Measurements from ENCODE around the gene GRIN2A.

Gene GRIN2A

GRCh38 chr16:10165643-10166042 is 16.6 kb downstream of the GRIN2A start:
- no peak overlapping the region for H3K27ac ChIP-seq
- no peaks in the 10 kb centered on the region for H3K36me3 ChIP-seq (ENCODE audit: insufficient read depth, low read length)
- TF ChIP-seq POLR2AphosphoS5 (IDR thresholded peaks at IDR 0.05; ENCODE audit: borderline replicate concordance, low read depth, low read length) (no peak), EZH2 (IDR thresholded peaks at IDR 0.05) (no peak), FOXP2 (optimal IDR thresholded peaks at IDR 0.05; ENCODE audit: control extremely low read depth, extremely low read length, insufficient read depth) (no peak)
- H3K9me3 ChIP-seq (ENCODE audit: low read depth, low read length): no peaks in the 10 kb centered on the region
- no peak for DNase-seq (ENCODE audit: low read depth, low spot score)
- no peak overlapping the region for H3K9ac ChIP-seq (ENCODE audit: insufficient read length)
- H3K4me3 ChIP-seq: no peak overlapping the region

- Histone ChIP-seq H3K36me3 (ENCODE audit: insufficient read depth, low read length) (no peaks in the 10 kb centered on the region), H3K27ac (no peak overlapping the region), H3K4me3 (no peak overlapping the region), H3K9me3 (ENCODE audit: low read depth, low read length) (no peaks in the 10 kb centered on the region), H3K9ac (ENCODE audit: insufficient read length) (no peak overlapping the region)
- TF ChIP-seq POLR2AphosphoS5 (IDR thresholded peaks at IDR 0.05; ENCODE audit: borderline replicate concordance, low read depth, low read length): no peak
- no peak for TF ChIP-seq EZH2 (IDR thresholded peaks at IDR 0.05)
- TF ChIP-seq FOXP2 (optimal IDR thresholded peaks at IDR 0.05; ENCODE audit: control extremely low read depth, extremely low read length, insufficient read depth): no peak
- DNase-seq (ENCODE audit: low read depth, low spot score): no peak
Observed at GRCh38 chr16:10162981-10163380, 19.2 kb downstream of the GRIN2A start.

GRCh38 chr16:10156099-10156498 is 26.1 kb downstream of the GRIN2A start:
- DNase-seq (ENCODE audit: low read depth, low spot score): no peak
- no peaks in the 10 kb centered on the region for H3K9me3 ChIP-seq (ENCODE audit: low read depth, low read length)
- H3K9ac ChIP-seq (ENCODE audit: insufficient read length): no peak overlapping the region
- no peak overlapping the region for H3K27ac ChIP-seq
- TF ChIP-seq EZH2 (IDR thresholded peaks at IDR 0.05): no peak
- H3K4me3 ChIP-seq: no peak overlapping the region
- H3K36me3 ChIP-seq (ENCODE audit: insufficient read depth, low read length): no peaks in the 10 kb centered on the region

GRCh38 chr16:10154389-10154788 is 27.8 kb downstream of the GRIN2A start:
- no peak overlapping the region for H3K4me3 ChIP-seq
- no peak for DNase-seq (ENCODE audit: low read depth, low spot score)
- H3K9me3 ChIP-seq (ENCODE audit: low read depth, low read length): no peaks in the 10 kb centered on the region
- H3K27ac ChIP-seq: no peak overlapping the region
- TF ChIP-seq EZH2 (IDR thresholded peaks at IDR 0.05) (no peak), POLR2AphosphoS5 (IDR thresholded peaks at IDR 0.05; ENCODE audit: borderline replicate concordance, low read depth, low read length) (no peak), FOXP2 (optimal IDR thresholded peaks at IDR 0.05; ENCODE audit: control extremely low read depth, extremely low read length, insufficient read depth) (no peak)
- H3K36me3 ChIP-seq (ENCODE audit: insufficient read depth, low read length): no peaks in the 10 kb centered on the region
- H3K9ac ChIP-seq (ENCODE audit: insufficient read length): no peak overlapping the region

GRCh38 chr16:10153985-10154384 is 28.2 kb downstream of the GRIN2A start:
- H3K9ac ChIP-seq (ENCODE audit: insufficient read length): no peak overlapping the region
- no peak for TF ChIP-seq EZH2 (IDR thresholded peaks at IDR 0.05)
- TF ChIP-seq FOXP2 (optimal IDR thresholded peaks at IDR 0.05; ENCODE audit: control extremely low read depth, extremely low read length, insufficient read depth): no peak
- no peak for TF ChIP-seq POLR2AphosphoS5 (IDR thresholded peaks at IDR 0.05; ENCODE audit: borderline replicate concordance, low read depth, low read length)
- no peak for DNase-seq (ENCODE audit: low read depth, low spot score)

GRCh38 chr16:10151718-10152117 is 30.5 kb downstream of the GRIN2A start:
- H3K27ac ChIP-seq: no peak overlapping the region
- H3K9me3 ChIP-seq (ENCODE audit: low read depth, low read length): no peaks in the 10 kb centered on the region
- no peak for DNase-seq (ENCODE audit: low read depth, low spot score)
- no peak overlapping the region for H3K9ac ChIP-seq (ENCODE audit: insufficient read length)
- no peak overlapping the region for H3K4me3 ChIP-seq
- H3K36me3 ChIP-seq (ENCODE audit: insufficient read depth, low read length): no peaks in the 10 kb centered on the region
- TF ChIP-seq EZH2 (IDR thresholded peaks at IDR 0.05): no peak
- no peak for TF ChIP-seq FOXP2 (optimal IDR thresholded peaks at IDR 0.05; ENCODE audit: control extremely low read depth, extremely low read length, insufficient read depth)

More at GRCh38 chr16:10153985-10154384, 28.2 kb downstream of the GRIN2A start:
- Histone ChIP-seq H3K9me3 (ENCODE audit: low read depth, low read length) (no peaks in the 10 kb centered on the region), H3K27ac (no peak overlapping the region), H3K4me3 (no peak overlapping the region), H3K36me3 (ENCODE audit: insufficient read depth, low read length) (no peaks in the 10 kb centered on the region)

- Histone ChIP-seq H3K27ac (no peak overlapping the region), H3K9me3 (ENCODE audit: low read depth, low read length) (no peaks in the 10 kb centered on the region), H3K9ac (ENCODE audit: insufficient read length) (no peak overlapping the region), H3K36me3 (ENCODE audit: insufficient read depth, low read length) (no peaks in the 10 kb centered on the region), H3K4me3 (no peak overlapping the region)
- no peak for TF ChIP-seq FOXP2 (optimal IDR thresholded peaks at IDR 0.05; ENCODE audit: control extremely low read depth, extremely low read length, insufficient read depth)
- TF ChIP-seq POLR2AphosphoS5 (IDR thresholded peaks at IDR 0.05; ENCODE audit: borderline replicate concordance, low read depth, low read length): no peak
- no peak for TF ChIP-seq EZH2 (IDR thresholded peaks at IDR 0.05)
- peak; percentile 5 for DNase-seq (ENCODE audit: low read depth, low spot score)
Observed at GRCh38 chr16:10150906-10151305, 31.3 kb downstream of the GRIN2A start.

GRCh38 chr16:10145542-10146035 is 36.6 kb downstream of the GRIN2A start:
- Histone ChIP-seq H3K4me3 (no peak overlapping the region), H3K9ac (ENCODE audit: insufficient read length) (no peak overlapping the region), H3K9me3 (ENCODE audit: low read depth, low read length) (no peaks in the 10 kb centered on the region), H3K27ac (no peak overlapping the region), H3K36me3 (ENCODE audit: insufficient read depth, low read length) (no peaks in the 10 kb centered on the region)
- TF ChIP-seq FOXP2 (optimal IDR thresholded peaks at IDR 0.05; ENCODE audit: control extremely low read depth, extremely low read length, insufficient read depth) (no peak), POLR2AphosphoS5 (IDR thresholded peaks at IDR 0.05; ENCODE audit: borderline replicate concordance, low read depth, low read length) (no peak), EZH2 (IDR thresholded peaks at IDR 0.05) (no peak)
- no peak for DNase-seq (ENCODE audit: low read depth, low spot score)

- Histone ChIP-seq H3K4me3 (no peak overlapping the region), H3K27ac (no peak overlapping the region), H3K9me3 (ENCODE audit: low read depth, low read length) (no peaks in the 10 kb centered on the region), H3K36me3 (ENCODE audit: insufficient read depth, low read length) (no peaks in the 10 kb centered on the region), H3K9ac (ENCODE audit: insufficient read length) (no peak overlapping the region)
- no peak for DNase-seq (ENCODE audit: low read depth, low spot score)
- no peak for TF ChIP-seq POLR2AphosphoS5 (IDR thresholded peaks at IDR 0.05; ENCODE audit: borderline replicate concordance, low read depth, low read length)
- TF ChIP-seq EZH2 (IDR thresholded peaks at IDR 0.05): no peak
- TF ChIP-seq FOXP2 (optimal IDR thresholded peaks at IDR 0.05; ENCODE audit: control extremely low read depth, extremely low read length, insufficient read depth): no peak
Observed at GRCh38 chr16:10141671-10142070, 40.6 kb downstream of the GRIN2A start.

Measured in SK-N-MC (cell line).